Measurements from ENCODE around the gene CUL2.
A peak's percentile ranks its signal among the peaks of the same experiment; 100 is the strongest.

The CUL2 gene

DNA sequence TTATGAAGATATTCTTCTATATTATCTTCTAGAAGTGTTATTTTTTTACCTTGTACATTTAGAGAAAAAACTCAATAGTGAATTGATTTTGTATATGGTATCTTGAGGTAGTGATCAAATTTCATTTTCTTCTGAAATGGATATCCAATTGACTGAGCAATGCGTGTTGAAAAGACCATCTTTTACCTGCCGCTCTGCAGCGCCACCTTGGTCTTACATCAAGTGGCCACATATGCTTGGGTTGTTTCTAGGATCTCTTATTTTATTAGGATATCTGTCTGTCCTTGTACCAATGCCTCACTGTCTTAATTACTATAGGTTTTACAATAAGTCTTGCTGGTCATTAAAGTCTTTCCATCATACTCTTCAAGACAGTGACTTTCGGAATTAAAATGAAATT is 53.0 kb downstream of the CUL2 start:
- no peak for TF ChIP-seq CTCF (IDR thresholded peaks at IDR 0.05; ENCODE audit: insufficient read depth, low read depth, low read length, missing control alignments)
- DNase-seq (ENCODE audit: low read depth), result no peak
- no peak overlapping the region for H3K4me3 ChIP-seq (ENCODE audit: low read length)

GRCh38 chr10:35035606-35036005 is 54.5 kb downstream of the CUL2 start:
- no peak overlapping the region for H3K4me3 ChIP-seq (ENCODE audit: low read length)
- DNase-seq (ENCODE audit: low read depth), result no peak
- TF ChIP-seq CTCF (IDR thresholded peaks at IDR 0.05; ENCODE audit: insufficient read depth, low read depth, low read length, missing control alignments), result no peak

DNA sequence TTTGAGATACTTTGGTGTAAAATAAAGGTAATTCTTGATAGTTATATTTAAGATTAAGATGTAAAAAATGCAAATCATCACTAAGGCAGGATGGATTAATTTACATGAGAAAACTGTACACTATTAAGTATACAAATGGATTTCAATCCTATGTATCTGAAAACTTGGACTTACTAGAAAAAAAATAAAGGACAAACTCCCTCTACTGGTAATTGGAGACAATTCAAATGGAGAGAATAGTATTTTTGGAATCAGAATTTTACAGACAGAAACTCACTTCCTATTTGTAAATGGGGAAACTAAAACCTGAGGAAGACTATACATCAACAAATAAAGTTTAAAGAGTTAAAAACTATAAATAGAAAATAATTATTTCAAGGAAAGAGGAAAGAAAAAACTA is 62.6 kb downstream of the CUL2 start:
- peak; percentile 4 for TF ChIP-seq CTCF (IDR thresholded peaks at IDR 0.05; ENCODE audit: insufficient read depth, low read depth, low read length, missing control alignments)
- peak; percentile 24 for DNase-seq (ENCODE audit: low read depth)
- no peak overlapping the region for H3K4me3 ChIP-seq (ENCODE audit: low read length)

GRCh38 chr10:35025916-35026315 is 64.2 kb downstream of the CUL2 start:
- peak; percentile 61 for DNase-seq (ENCODE audit: low read depth)
- TF ChIP-seq CTCF (IDR thresholded peaks at IDR 0.05; ENCODE audit: insufficient read depth, low read depth, low read length, missing control alignments), result no peak
- H3K4me3 ChIP-seq (ENCODE audit: low read length), result no peak overlapping the region

DNA sequence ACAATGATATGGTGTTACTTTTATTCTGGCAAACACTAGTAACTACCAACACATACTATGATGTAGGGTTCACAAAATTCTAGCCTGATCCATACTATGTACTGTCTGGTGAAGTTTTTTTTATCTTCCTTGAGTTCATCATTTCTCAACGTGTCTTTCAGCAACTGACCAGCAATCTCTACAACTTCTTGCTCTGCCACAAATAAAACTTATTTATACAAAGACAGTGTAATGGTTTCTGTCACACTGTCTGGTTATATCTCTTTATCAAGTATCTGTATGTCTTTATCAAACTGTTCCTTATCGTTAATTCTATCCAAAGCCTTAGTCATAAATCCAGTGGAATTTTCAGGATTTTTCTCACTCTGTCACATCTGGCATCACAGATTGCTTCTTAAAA is 69.7 kb downstream of the CUL2 start:
- DNase-seq (ENCODE audit: low read depth), result no peak
- no peak overlapping the region for H3K4me3 ChIP-seq (ENCODE audit: low read length)
- TF ChIP-seq CTCF (IDR thresholded peaks at IDR 0.05; ENCODE audit: insufficient read depth, low read depth, low read length, missing control alignments), result no peak

- TF ChIP-seq CTCF (IDR thresholded peaks at IDR 0.05; ENCODE audit: insufficient read depth, low read depth, low read length, missing control alignments), result no peak
- no peak for DNase-seq (ENCODE audit: low read depth)
- H3K4me3 ChIP-seq (ENCODE audit: low read length), result no peak overlapping the region
Observed at GRCh38 chr10:35019041-35020024, 70.8 kb downstream of the CUL2 start.

- no peak overlapping the region for H3K4me3 ChIP-seq (ENCODE audit: low read length)
- no peak for TF ChIP-seq CTCF (IDR thresholded peaks at IDR 0.05; ENCODE audit: insufficient read depth, low read depth, low read length, missing control alignments)
- DNase-seq (ENCODE audit: low read depth), result peak; percentile 60
Observed at GRCh38 chr10:35017608-35018007, 72.5 kb downstream of the CUL2 start.
